NB4 (cell line): ENCODE data around the gene CTSD.

Experiments
- POLR2A ChIP-seq: IDR thresholded peaks from 2 replicates; pipeline ENCODE4 v1.6.1; 2011; ENCODE audit warnings: mild to moderate bottlenecking; ENCODE audit not compliant: insufficient read length; ENCODE audit errors: extremely low read depth
- TF ChIP-seq, protein P1 (sequence below): IDR thresholded peaks from one replicate; pipeline ENCODE4 v1.5.1; 2012; ENCODE audit warnings: low read depth, low read length
- TF ChIP-seq, protein P2 (sequence below): IDR thresholded peaks from 2 replicates; pipeline ENCODE4 v1.6.1; 2011; ENCODE audit warnings: low read depth, low read length

DNA sequence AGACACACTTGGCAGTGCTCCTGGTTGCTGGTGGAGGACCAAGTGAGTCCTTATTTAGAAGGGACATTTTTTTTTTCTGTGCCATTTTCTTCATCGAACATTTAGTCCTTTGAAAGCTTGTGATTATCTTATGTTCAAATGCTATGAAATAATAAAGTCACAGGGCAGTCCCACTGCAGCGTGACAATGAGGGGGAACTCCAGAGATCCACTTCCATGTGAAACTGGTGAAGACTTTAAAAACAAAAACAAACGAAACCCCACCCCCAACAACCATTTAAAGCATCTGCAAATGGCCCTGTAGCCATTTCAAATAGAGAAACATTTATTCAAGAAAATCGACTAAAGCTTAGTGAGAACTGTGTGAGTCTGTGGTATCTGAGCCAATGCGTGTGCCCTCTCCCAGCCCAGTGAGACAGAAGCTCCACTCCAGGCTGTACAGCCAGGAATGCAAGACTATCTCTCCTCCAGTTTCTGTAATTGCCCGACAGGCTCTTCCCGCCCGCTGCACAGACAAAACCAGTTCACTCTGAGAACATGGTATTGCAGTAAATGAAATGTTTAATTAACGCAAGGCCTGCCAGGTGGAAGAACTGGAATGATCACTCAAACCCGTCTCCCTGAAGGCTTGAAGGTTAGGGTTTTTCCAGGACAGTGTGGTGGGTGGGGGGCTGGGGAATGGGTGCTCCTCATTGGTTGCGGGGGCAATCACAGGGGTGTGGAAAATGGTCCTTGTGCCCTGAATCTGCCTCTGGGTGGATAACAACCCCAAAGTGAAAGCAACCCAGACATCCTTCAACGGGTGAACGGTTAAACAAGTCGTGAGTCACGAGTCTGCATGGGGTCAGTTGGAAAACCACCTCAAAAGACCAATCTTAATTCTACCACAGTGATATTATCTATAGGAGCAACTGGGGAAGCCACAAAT, 58.3 kb downstream of the CTSD start:
- TF ChIP-seq, protein P1, sequence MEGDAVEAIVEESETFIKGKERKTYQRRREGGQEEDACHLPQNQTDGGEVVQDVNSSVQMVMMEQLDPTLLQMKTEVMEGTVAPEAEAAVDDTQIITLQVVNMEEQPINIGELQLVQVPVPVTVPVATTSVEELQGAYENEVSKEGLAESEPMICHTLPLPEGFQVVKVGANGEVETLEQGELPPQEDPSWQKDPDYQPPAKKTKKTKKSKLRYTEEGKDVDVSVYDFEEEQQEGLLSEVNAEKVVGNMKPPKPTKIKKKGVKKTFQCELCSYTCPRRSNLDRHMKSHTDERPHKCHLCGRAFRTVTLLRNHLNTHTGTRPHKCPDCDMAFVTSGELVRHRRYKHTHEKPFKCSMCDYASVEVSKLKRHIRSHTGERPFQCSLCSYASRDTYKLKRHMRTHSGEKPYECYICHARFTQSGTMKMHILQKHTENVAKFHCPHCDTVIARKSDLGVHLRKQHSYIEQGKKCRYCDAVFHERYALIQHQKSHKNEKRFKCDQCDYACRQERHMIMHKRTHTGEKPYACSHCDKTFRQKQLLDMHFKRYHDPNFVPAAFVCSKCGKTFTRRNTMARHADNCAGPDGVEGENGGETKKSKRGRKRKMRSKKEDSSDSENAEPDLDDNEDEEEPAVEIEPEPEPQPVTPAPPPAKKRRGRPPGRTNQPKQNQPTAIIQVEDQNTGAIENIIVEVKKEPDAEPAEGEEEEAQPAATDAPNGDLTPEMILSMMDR = no peak
- no peak for TF ChIP-seq POLR2A
- TF ChIP-seq, protein P2, sequence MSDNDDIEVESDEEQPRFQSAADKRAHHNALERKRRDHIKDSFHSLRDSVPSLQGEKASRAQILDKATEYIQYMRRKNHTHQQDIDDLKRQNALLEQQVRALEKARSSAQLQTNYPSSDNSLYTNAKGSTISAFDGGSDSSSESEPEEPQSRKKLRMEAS = no peak
